ENCODE measurements around the gene FZR1. TPM values are rescaled to one million over a fixed set of nuclear protein-coding genes. Genes with fewer than 3 reads are reported as not detected.

The FZR1 gene
- total and polyA plus RNA-seq, 2 of the 13 experiments (the other 11 are each of a cell fraction or from before 2014, with no cell fraction given): 29.0 to 30.8 TPM

DNA sequence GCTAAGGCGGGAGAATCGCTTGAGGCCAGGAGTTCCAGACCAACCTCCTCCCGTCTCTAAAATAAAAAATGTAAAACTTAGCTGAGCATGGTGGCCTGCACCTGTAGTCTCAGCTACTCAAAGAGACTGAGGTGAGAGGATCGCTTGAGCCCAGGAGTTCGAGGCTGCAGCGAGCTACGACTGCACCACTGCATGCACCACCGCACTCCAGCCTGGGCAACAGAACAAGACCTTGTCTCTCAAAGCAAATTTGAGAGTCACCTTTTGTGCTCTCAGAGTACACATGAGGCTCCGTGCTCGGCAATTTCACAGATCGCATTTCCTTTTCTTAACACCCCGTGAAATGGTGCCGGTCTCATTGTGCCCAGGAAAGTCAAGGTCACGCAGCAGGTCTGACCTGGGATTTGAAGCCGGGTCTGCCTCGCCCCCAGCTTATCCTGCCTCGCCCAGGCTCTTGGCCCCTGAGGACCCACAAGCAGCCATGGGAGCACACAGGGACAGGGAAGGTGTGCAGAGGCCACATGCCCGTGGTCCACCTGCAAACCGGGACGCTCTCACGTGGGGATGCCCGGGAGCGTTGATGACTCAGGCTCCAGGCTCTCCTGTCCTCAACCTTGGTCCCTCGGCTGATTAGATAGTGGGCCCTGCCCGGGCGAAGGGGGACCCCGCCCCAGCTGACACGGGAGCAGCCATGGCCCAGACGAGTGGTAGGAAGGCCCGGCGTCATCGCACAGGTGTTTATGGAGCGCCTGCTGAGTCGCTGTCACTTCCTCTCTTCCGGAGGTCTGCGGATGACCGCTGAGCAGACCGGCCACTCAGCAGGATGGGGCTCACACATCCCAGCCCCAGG, 24.6 kb upstream of the FZR1 start (continued):
- 0 out of 2 replicates have a peak, but pooled peaks have one; percentile 10 for TF ChIP-seq FOXA3 (CRISPR knock-in tag; IDR thresholded peaks at IDR 0.05)
- no peak for TF ChIP-seq CAMTA2 (CRISPR knock-in tag; IDR thresholded peaks at IDR 0.05; ENCODE audit: borderline replicate concordance)
- TF ChIP-seq SRY (CRISPR knock-in tag; IDR thresholded peaks at IDR 0.05): peak; percentile 82; the same call in 1 of the 2 replicates
- TF ChIP-seq, protein P1, sequence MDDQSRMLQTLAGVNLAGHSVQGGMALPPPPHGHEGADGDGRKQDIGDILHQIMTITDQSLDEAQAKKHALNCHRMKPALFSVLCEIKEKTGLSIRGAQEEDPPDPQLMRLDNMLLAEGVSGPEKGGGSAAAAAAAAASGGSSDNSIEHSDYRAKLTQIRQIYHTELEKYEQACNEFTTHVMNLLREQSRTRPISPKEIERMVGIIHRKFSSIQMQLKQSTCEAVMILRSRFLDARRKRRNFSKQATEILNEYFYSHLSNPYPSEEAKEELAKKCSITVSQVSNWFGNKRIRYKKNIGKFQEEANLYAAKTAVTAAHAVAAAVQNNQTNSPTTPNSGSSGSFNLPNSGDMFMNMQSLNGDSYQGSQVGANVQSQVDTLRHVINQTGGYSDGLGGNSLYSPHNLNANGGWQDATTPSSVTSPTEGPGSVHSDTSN (CRISPR knock-in tag; IDR thresholded peaks at IDR 0.05; ENCODE audit: borderline replicate concordance): no peak; the same call in 1 of the 2 replicates
- TF ChIP-seq ZNF746 (CRISPR knock-in tag; IDR thresholded peaks at IDR 0.05): 0 out of 2 replicates have a peak, but pooled peaks have one; percentile 48
- peak; percentile 74; the same call in 1 of the 2 replicates for TF ChIP-seq FOXC1 (CRISPR knock-in tag; IDR thresholded peaks at IDR 0.05; ENCODE audit: borderline replicate concordance)
- no peak for TF ChIP-seq ZNF839 (CRISPR knock-in tag; IDR thresholded peaks at IDR 0.05; ENCODE audit: borderline replicate concordance)
- 0 out of 2 replicates have a peak, but pooled peaks have one; percentile 74 for TF ChIP-seq ZHX1 (CRISPR knock-in tag; IDR thresholded peaks at IDR 0.05; ENCODE audit: low read depth)
- no peak for TF ChIP-seq ZNF260 (CRISPR knock-in tag; IDR thresholded peaks at IDR 0.05; ENCODE audit: borderline replicate concordance, low read depth)
- TF ChIP-seq, protein P2, sequence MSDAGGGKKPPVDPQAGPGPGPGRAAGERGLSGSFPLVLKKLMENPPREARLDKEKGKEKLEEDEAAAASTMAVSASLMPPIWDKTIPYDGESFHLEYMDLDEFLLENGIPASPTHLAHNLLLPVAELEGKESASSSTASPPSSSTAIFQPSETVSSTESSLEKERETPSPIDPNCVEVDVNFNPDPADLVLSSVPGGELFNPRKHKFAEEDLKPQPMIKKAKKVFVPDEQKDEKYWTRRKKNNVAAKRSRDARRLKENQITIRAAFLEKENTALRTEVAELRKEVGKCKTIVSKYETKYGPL (CRISPR knock-in tag; IDR thresholded peaks at IDR 0.05): no peak; the same call in 1 of the 2 replicates
- TF ChIP-seq, protein P3, sequence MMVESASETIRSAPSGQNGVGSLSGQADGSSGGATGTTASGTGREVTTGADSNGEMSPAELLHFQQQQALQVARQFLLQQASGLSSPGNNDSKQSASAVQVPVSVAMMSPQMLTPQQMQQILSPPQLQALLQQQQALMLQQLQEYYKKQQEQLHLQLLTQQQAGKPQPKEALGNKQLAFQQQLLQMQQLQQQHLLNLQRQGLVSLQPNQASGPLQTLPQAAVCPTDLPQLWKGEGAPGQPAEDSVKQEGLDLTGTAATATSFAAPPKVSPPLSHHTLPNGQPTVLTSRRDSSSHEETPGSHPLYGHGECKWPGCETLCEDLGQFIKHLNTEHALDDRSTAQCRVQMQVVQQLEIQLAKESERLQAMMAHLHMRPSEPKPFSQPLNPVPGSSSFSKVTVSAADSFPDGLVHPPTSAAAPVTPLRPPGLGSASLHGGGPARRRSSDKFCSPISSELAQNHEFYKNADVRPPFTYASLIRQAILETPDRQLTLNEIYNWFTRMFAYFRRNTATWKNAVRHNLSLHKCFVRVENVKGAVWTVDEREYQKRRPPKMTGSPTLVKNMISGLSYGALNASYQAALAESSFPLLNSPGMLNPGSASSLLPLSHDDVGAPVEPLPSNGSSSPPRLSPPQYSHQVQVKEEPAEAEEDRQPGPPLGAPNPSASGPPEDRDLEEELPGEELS (CRISPR knock-in tag; IDR thresholded peaks at IDR 0.05): no peak
- TF ChIP-seq ZNF180 (CRISPR knock-in tag; IDR thresholded peaks at IDR 0.05; ENCODE audit: borderline replicate concordance, low read depth): no peak
- TF ChIP-seq FIP1L1 (IDR thresholded peaks at IDR 0.05; ENCODE audit: borderline replicate concordance, insufficient read depth, low read depth, low read length): no peak
- TF ChIP-seq, protein P4, sequence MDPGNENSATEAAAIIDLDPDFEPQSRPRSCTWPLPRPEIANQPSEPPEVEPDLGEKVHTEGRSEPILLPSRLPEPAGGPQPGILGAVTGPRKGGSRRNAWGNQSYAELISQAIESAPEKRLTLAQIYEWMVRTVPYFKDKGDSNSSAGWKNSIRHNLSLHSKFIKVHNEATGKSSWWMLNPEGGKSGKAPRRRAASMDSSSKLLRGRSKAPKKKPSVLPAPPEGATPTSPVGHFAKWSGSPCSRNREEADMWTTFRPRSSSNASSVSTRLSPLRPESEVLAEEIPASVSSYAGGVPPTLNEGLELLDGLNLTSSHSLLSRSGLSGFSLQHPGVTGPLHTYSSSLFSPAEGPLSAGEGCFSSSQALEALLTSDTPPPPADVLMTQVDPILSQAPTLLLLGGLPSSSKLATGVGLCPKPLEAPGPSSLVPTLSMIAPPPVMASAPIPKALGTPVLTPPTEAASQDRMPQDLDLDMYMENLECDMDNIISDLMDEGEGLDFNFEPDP (CRISPR knock-in tag; conservative IDR thresholded peaks at IDR 0.05): peak; percentile 95; the same call in 1 of the 2 replicates
- TF ChIP-seq CCAR2 (optimal IDR thresholded peaks at IDR 0.05; ENCODE audit: low read depth, low read length): no peak
- TF ChIP-seq PPARG (CRISPR knock-in tag; conservative IDR thresholded peaks at IDR 0.05): no peak
- peak; percentile 95 for TF ChIP-seq ZNF232 (CRISPR knock-in tag; IDR thresholded peaks at IDR 0.05; ENCODE audit: borderline replicate concordance)
- no peak; the same call in 1 of the 2 replicates for TF ChIP-seq BATF2 (CRISPR knock-in tag; IDR thresholded peaks at IDR 0.05)

All from HepG2 (cell line).